HG02852 (cell line): ENCODE data around the gene ABCB10.
A peak's percentile ranks its signal among the peaks of the same experiment; 100 is the strongest.
"Not testable (repeated sequence)": the region's sequence is repeated elsewhere in the genome, so short reads cannot be mapped to it uniquely, and the experiment has no call there.

Experiments
- ATAC-seq: cut with Tn5 transposase; IDR thresholded peaks from one replicate; pipeline ENCODE4 v1.9.1; 2021; ENCODE audit warnings: mild to moderate bottlenecking, moderate library complexity; ENCODE audit not compliant: unreplicated experiment

The ABCB10 gene

GRCh38 chr1:229479660-229480399 lies 78.7 kb downstream of the ABCB10 start:
- ATAC-seq = peak; percentile 72

- ATAC-seq = peak; percentile 78
These were observed 79.7 kb downstream of the ABCB10 start for GRCh38 chr1:229478852-229479251.

- not testable (repeated sequence) for ATAC-seq
These were observed 82.6 kb downstream of the ABCB10 start for GRCh38 chr1:229475859-229476258.

- ATAC-seq = no peak
These were observed 84.0 kb downstream of the ABCB10 start for GRCh38 chr1:229474509-229474908.

- ATAC-seq = no peak
These were observed 87.3 kb downstream of the ABCB10 start for GRCh38 chr1:229471175-229471574.

GRCh38 chr1:229470406-229471043 lies 88.0 kb downstream of the ABCB10 start:
- no peak for ATAC-seq

GRCh38 chr1:229466887-229467286 lies 91.6 kb downstream of the ABCB10 start:
- ATAC-seq = no peak
